GM18873 (cell line): ENCODE measurements around the gene CCN5.
"Not testable (repeated sequence)": the region's sequence is repeated elsewhere in the genome, so short reads cannot be mapped to it uniquely, and the experiment has no call there.

Source experiments
- ATAC-seq: cut with Tn5 transposase; IDR thresholded peaks from one replicate; pipeline ENCODE4 v1.9.1; 2021; ENCODE audit warnings: mild to moderate bottlenecking, moderate library complexity, moderate number of reproducible peaks; ENCODE audit not compliant: unreplicated experiment, low FRiP score

CCN5 gene, protein sequence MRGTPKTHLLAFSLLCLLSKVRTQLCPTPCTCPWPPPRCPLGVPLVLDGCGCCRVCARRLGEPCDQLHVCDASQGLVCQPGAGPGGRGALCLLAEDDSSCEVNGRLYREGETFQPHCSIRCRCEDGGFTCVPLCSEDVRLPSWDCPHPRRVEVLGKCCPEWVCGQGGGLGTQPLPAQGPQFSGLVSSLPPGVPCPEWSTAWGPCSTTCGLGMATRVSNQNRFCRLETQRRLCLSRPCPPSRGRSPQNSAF

DNA sequence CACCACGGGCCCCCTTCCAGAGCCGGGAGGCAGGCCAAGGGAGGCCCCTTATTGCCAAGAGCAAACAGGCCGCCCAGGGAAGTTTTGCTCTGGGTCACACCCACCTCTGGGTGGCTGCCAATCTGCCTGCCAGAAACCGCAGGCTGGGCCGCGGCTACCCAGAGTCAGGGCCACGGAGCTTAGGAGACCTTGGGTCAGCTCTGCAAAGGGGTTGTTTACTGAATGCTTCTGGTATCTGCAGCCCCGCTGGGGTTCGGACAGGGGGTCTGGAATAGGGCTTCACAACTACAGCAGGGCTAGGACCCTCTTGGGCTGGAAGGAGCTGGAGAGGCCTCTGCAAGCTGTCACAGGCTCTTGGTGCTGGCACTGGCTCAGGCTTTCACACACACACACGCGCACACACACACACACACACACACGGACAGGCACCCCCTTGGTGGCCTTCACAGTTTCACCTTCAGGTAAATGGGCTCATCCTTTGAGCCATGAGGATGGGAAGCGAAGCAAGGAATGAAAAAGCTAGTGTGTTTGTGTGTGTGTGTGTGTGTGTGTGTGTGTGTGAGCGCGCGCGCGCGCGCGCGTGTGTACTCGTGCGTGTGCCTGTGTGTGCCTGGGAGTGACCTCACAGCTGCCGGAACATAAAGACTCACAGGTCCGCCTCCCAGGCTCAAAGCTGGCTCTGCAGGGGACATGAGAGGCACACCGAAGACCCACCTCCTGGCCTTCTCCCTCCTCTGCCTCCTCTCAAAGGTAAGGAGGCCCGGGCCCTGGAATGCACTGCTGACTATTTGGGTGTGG is at the start of gene CCN5:
CCN5 (plus strand) TSS at position 669 of the 798 bp plus-strand sequence; CDS start at position 691, 22 bp downstream.
- no peak for ATAC-seq

- ATAC-seq, result no peak
Observed at GRCh38 chr20:44666066-44666465, 49.1 kb upstream of the CCN5 start.

GRCh38 chr20:44670851-44671250 is 44.3 kb upstream of the CCN5 start:
- not testable (repeated sequence) for ATAC-seq

DNA sequence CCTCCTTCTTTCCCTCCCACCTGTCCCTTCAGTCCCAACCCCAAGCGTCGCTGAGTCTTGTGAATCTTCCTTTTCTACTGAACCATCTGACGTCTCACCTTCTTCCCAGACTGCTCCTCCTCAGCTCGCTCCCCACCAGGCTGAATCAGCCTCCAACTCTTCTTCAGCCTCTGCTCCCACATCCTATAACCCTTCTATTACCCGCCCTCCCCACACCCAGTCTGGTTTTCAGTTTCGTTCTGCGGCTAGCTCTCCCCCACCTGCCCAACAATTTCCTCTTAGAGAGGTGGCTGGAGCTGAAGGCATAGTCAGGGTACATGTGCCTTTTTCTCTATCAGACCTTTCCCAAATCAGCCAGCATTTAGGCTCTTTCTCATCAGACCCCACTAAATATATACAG is 43.6 kb upstream of the CCN5 start:
- not testable (repeated sequence) for ATAC-seq

- ATAC-seq, result not testable (repeated sequence)
Observed at GRCh38 chr20:44672318-44672902, 42.8 kb upstream of the CCN5 start.

DNA sequence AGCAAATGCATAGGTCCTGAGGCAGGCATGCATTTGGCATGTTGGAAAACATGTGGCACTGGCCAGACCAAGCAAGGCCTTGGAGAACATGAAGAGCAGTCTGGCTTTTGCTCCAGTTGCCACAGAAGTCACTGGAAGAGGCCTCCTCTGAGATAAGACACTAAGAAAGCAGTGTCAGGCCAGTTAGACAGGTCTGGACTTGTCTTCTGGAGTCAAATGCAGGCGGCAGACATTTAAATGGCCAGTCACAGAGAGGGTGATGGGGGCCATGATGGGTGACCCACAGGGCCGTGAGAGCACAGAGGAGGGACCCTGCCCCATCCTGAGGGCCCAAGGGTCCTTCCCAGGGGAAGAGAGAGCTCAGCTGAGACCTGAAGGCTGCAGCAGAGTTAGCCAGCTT is 36.9 kb upstream of the CCN5 start:
- ATAC-seq, result no peak

- ATAC-seq, result no peak
Observed at GRCh38 chr20:44678990-44679611, 36.1 kb upstream of the CCN5 start.

DNA sequence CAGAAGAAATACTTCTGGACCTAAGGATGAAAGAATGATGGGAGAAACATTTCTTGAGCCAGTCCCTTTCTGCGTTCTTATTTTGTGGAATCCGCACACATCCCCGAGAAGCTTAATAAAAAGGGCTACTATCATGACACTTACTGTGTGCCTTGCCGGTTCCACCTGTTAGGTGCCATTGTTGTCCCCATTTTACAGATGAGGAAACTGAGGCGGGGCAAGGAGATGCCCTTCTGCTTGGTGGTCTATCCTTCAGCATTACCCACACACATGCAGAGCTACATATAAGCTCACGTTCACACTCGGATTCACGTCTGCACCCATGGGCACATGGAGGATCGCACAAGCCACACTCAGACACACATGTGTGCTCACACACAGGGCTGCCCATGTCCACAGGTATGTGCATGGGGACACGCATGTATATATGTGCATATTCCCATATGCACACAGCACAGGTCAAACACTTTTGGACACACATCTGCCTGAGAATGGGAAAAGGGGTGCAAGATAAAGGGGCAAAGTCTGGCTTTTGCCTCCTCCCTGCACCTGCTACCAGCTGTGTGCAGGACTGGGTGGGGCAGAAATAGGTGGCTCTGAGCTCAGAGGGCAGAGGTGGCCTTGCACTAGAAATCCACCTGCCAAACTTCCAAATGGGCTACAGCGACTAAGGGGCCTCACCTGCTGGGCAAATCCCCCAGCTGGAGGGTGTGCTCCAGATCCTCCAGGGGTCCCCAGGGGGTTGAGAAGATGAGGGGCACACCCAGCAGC is 33.2 kb upstream of the CCN5 start:
- no peak for ATAC-seq

DNA sequence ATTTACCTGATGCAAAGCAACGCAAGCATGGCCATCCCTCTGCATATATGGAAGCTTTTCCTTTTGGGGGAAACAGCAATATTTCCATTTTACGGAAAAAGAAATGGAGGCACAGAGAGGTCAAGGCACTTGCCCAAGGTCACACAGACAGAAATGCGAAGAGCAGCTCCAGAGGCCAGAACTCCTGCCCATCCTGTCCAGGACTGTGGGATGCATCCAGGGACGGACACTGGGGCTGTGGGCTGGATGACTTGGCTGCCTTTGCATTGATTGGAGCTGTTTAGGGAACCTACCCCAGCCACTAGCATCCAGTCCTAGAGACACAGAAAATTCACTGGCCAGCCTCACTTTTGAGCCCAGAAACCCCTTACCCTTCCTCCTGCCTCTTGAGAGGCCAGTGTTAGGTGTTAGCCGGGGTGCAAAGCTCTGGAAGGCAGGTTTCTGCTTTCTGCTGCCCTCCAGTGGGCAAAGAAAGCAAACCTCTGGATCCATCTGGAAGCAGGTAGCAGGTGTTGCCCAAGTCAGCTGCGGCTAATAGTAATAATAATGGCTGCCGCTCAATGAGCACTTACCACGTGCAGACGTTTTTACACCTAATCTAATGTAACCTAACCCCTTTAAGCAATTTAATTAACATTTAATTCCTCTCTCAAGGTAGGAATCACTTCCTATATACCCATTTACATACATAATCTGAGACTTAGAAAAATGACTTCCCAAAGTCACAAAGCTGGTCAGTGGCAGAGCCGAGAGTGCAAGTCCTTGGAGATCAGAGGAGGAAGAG is 31.7 kb upstream of the CCN5 start:
- ATAC-seq, result no peak

DNA sequence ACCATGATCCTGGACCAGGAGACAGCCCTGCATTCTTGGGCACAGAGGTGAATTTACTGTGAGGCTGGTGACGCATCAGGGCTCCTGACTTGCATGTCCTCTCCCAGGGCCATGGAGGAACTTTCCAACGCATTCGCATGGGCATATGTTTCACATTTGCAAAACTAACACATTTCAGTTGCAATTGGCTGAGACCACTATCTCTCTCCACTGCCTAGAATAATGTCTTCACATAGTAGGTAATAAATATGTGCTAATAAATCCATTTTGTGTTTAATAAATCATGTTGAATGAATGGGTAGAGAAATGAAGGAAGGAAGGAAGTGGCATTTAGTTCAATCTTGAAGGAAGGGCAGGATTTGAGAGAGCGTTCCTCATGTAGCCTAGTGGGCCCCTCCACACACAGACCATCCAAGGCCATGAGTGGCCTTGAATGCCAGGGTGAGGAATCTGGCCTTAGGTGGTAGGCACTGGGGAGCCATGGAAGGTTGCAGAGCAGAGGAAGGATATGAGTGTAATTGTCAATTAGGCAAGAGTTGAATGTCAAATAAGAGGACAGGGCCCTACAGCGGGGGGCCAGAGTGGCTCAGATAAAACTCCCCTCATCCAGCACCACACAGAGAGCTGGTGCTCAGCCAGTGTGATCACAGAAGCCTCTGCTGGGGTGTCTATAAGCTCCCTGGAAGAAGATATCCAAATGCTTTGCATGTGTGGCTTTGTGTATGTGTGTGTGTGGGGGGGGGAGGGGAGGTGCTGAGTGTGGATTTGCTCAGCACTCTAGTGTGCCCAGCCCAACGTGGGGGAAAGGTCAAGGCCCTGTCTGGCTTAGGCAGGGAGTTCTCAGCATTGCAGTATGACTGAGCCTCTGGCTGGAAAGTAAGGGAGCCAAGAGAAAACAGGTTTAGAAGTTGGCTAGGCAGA is 30.9 kb upstream of the CCN5 start:
- ATAC-seq, result no peak

GRCh38 chr20:44686934-44687333 is 28.2 kb upstream of the CCN5 start:
- no peak for ATAC-seq

DNA sequence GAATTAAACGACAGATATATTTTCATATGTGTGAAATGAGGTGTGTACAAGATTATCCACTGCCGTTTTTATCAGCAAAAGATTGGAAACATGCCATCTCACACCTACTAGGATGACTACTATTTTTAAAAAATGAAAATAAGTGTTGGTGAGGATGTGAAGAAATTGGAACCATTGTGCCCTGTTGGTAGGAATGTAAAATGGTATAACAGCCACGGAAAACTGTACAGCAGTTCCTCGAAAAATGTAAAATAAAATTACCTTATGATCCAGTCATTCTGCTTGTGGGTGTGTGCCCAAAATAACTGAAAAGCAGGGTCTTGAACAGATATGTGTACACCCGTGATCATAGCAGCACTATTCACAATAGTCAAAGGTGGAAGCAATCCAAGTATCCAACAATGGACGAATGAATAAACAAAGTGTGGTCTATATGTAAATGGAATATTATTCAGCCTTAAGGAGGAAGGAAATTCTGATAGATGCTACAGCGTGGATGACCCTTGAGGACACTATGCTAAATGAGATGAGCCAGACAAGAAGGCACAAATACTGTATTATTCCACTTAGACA is 27.0 kb upstream of the CCN5 start:
- no peak for ATAC-seq

DNA sequence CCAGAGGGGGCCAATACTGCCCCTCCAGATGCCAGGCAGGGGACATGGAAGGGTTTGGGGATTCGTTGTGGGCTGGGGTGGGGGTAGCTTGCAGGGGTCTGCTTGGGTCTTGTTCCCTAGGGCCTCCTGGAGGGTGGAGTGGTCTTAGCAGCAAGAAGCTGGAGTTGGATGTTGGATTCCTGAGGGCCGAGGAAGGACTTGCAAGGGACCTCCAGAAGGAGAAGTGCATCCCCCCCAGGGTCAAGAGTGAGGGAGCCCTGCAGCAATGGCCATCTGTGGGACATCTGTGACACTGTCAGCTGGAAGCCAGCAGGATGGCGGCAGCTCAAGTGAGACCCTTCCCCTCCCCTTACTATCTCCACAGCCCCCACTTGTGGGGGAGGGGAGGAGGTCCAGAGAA is 25.4 kb upstream of the CCN5 start:
- ATAC-seq, result no peak

GRCh38 chr20:44690781-44691423 is 24.3 kb upstream of the CCN5 start:
- no peak for ATAC-seq

DNA sequence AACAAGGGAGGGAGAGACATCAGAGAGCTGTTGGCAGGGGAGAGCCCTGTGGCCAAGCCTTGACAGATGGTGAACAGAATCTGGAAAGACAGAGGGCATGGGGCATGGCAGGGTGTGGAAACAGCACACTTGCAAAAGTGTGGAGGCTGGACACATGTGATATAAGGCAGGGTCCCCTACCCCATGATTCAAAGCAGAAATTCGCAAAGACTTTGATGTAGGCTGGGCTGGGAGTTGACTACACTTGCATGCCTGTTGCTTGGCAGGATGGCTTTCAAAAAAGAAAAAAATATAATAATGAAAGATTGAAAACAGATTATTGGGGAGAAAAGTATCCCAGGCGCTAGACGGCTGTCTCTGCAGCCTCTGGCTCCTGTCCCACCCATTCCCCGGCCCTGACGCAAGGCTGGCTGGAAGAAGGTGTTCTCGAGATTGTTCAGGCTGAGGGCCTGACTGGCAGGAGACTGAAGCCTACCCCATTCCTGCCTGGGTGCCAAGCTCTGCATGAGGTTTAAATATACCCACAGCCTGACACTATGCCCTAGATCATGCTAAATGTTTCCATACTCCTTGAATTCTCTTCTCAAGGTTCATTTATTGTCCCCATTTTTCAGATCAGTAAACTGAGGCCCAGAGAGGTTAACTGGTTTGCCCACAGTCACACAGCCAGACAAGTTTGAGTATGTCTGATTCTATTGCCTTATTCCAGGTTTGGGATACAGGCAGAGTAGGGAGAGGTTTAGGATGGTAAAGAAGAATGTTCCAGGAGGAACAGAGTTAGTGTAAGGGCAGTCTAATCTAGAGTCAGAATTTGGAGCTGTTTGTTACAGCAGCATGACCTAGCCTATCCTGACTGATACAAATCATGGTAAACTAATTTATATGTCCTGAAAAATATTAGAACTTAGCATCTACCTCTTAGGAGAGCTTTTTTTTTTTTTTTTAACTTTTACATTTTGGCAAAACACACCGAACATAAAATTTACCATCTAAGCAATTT is 23.4 kb upstream of the CCN5 start:
- no peak for ATAC-seq

GRCh38 chr20:44692932-44693480 is 22.2 kb upstream of the CCN5 start:
- ATAC-seq, result no peak
